GM23338 (cell line): Measurements from ENCODE around the gene PTPRN2. TPM values are rescaled to one million over a fixed set of nuclear protein-coding genes. Genes with fewer than 3 reads are reported as not detected.

Source experiments
- ATAC-seq: fragments of 200-7000 bp; cut with Tn5 transposase; 3 replicates; pipeline ENCODE4 v1.9.1; 2020
- DNase-seq: peaks from one replicate; pipeline ENCODE4 v3.0.0-alpha.2; 2015; ENCODE audit warnings: low spot score
- H2AFZ ChIP-seq: fragments of 200-600 bp; sonication (generic); 2 replicates; pipeline ENCODE4 v1.8.0; 2016; ENCODE audit warnings: antibody characterized with exemption, mild to moderate bottlenecking, moderate library complexity
- H3F3A ChIP-seq: fragments of 200-600 bp; sonication (generic); replicated peaks from 2 replicates; pipeline ENCODE4 v1.8.0; 2017; ENCODE audit warnings: antibody characterized with exemption, mixed run types, low read depth
- H3K27ac ChIP-seq: fragments of 200-600 bp; sonication (generic); 2 replicates; pipeline ENCODE4 v1.6.1; 2016; ENCODE audit warnings: low read depth
- H3K27me3 ChIP-seq: fragments of 200-600 bp; sonication (generic); 2 replicates; pipeline ENCODE4 v1.8.0; 2016; ENCODE audit warnings: mild to moderate bottlenecking, mixed run types, moderate library complexity; ENCODE audit not compliant: insufficient read depth
- H3K36me3 ChIP-seq: fragments of 200-600 bp; sonication (generic); 2 replicates; pipeline ENCODE4 v1.8.0; 2016; ENCODE audit warnings: mild to moderate bottlenecking; ENCODE audit not compliant: insufficient read depth
- H3K4me1 ChIP-seq: fragments of 200-600 bp; sonication (generic); 2 replicates; pipeline ENCODE4 v1.8.0; 2016; ENCODE audit warnings: mild to moderate bottlenecking, moderate library complexity; ENCODE audit not compliant: insufficient read depth
- H3K4me2 ChIP-seq: fragments of 200-600 bp; sonication (generic); 2 replicates; pipeline ENCODE4 v1.7.1; 2017; ENCODE audit warnings: mixed run types
- H3K4me3 ChIP-seq: fragments of 200-600 bp; sonication (generic); 2 replicates; pipeline ENCODE4 v1.6.1; 2016; ENCODE audit warnings: mixed run types
- H3K79me2 ChIP-seq: fragments of 200-600 bp; sonication (generic); replicated peaks from 2 replicates; pipeline ENCODE4 v1.8.0; 2017; ENCODE audit warnings: mild to moderate bottlenecking; ENCODE audit not compliant: insufficient read depth
- H3K9me2 ChIP-seq: fragments of 200-600 bp; sonication (generic); 2 replicates; pipeline ENCODE4 v1.8.0; 2017; ENCODE audit not compliant: insufficient read depth
- H4K20me1 ChIP-seq: fragments of 200-600 bp; sonication (generic); replicated peaks from 2 replicates; pipeline ENCODE4 v1.8.0; 2017; ENCODE audit warnings: mild to moderate bottlenecking; ENCODE audit not compliant: insufficient read depth
- H3K27ac Mint-ChIP-seq: 2 replicates; pipeline ENCODE4 v1.8.0; 2020; ENCODE audit warnings: inconsistent platforms, mild to moderate bottlenecking, moderate library complexity, mixed read lengths
- H3K27me3 Mint-ChIP-seq: 3 replicates; pipeline ENCODE4 v1.8.0; 2022; ENCODE audit warnings: low read depth, mild to moderate bottlenecking, moderate library complexity, mixed read lengths, inconsistent platforms; ENCODE audit not compliant: insufficient read depth, poor library complexity
- H3K36me3 Mint-ChIP-seq: 3 replicates; pipeline ENCODE4 v1.8.0; 2021; ENCODE audit warnings: low read depth, mild to moderate bottlenecking, inconsistent platforms, moderate library complexity, mixed read lengths
- H3K4me1 Mint-ChIP-seq: 3 replicates; pipeline ENCODE4 v1.8.0; 2020; ENCODE audit warnings: mild to moderate bottlenecking, inconsistent platforms, mixed read lengths
- H3K4me3 Mint-ChIP-seq: 3 replicates; pipeline ENCODE4 v1.8.0; 2021; ENCODE audit warnings: moderate library complexity, mild to moderate bottlenecking, inconsistent platforms, mixed read lengths
- H3K9me3 Mint-ChIP-seq: 3 replicates; pipeline ENCODE4 v1.8.0; 2020; ENCODE audit warnings: moderate library complexity, mild to moderate bottlenecking, inconsistent platforms, mixed read lengths
- CREB1 ChIP-seq: fragments of 250-450 bp; sonication (Bioruptor Pico); IDR thresholded peaks from 2 replicates; pipeline ENCODE4 v1.5.0; 2020; ENCODE audit warnings: low read depth, mild to moderate bottlenecking, moderate library complexity
- CTCF ChIP-seq, 2 experiments: fragments of 200-600 bp in 1 of 2; sonication (generic) in 1 of 2; conservative IDR thresholded peaks; 2 replicates each; pipeline versions ENCODE4 v1.5.1 to v1.6.1; 2016 to 2017; ENCODE audit warnings: antibody characterized with exemption in 2 of 2, low read depth in 2 of 2, mild to moderate bottlenecking in 2 of 2, moderate library complexity in 1 of 2
- ETS1 ChIP-seq: IDR thresholded peaks from 2 replicates; pipeline ENCODE4 v1.6.1; 2016; ENCODE audit warnings: antibody characterized with exemption
- EZH2 ChIP-seq: fragments of 200-600 bp; sonication (generic); IDR thresholded peaks from one replicate; pipeline ENCODE4 v1.8.0; 2017; ENCODE audit warnings: antibody characterized with exemption, mild to moderate bottlenecking, low read depth; ENCODE audit not compliant: unreplicated experiment
- EZH2phosphoT487 ChIP-seq: fragments of 200-600 bp; sonication (generic); IDR thresholded peaks from one replicate; pipeline ENCODE4 v1.8.1; 2018; ENCODE audit warnings: antibody characterized with exemption; ENCODE audit not compliant: unreplicated experiment
- JUNB ChIP-seq: IDR thresholded peaks from one replicate; pipeline ENCODE4 v1.6.1; 2016; ENCODE audit warnings: antibody characterized with exemption; ENCODE audit not compliant: unreplicated experiment
- NANOG ChIP-seq: IDR thresholded peaks from 2 replicates; pipeline ENCODE4 v1.6.1; 2016; ENCODE audit warnings: antibody characterized with exemption, borderline replicate concordance
- POLR2AphosphoS5 ChIP-seq: IDR thresholded peaks from 2 replicates; pipeline ENCODE4 v1.6.1; 2016; ENCODE audit warnings: antibody characterized with exemption, low read depth
- REST ChIP-seq: IDR thresholded peaks from one replicate; pipeline ENCODE4 v1.6.1; 2018; ENCODE audit warnings: antibody characterized with exemption; ENCODE audit not compliant: unreplicated experiment
- STAT1 ChIP-seq: IDR thresholded peaks from one replicate; pipeline ENCODE4 v1.6.1; 2016; ENCODE audit warnings: antibody characterized with exemption; ENCODE audit not compliant: unreplicated experiment
- ZNF114 ChIP-seq: fragments of 250-450 bp; sonication (Bioruptor Pico); IDR thresholded peaks from 2 replicates; pipeline ENCODE4 v1.5.0; 2020; ENCODE audit warnings: mild to moderate bottlenecking, moderate library complexity
- ZNF331 ChIP-seq: fragments of 250-450 bp; sonication (Bioruptor Pico); IDR thresholded peaks from 2 replicates; pipeline ENCODE4 v1.5.0; 2020; ENCODE audit warnings: low read depth, mild to moderate bottlenecking, moderate library complexity
- polyA plus RNA-seq: library from polyadenylated mRNA; unstranded; fragments of >200 nt; fragmentation: Nextera tagmentation; extraction: Ambion mirVana; gene quantifications from 2 replicates; pipeline ENCODE4 v1.2.1, GENCODE V29; 2016
- total RNA-seq: library from RNA; depleted of rRNA; stranded (reverse); fragments of >200 nt; shearing (Covaris generic); gene quantifications from 2 replicates; pipeline ENCODE4 v1.2.3, GENCODE V29; 2014

The PTPRN2 gene
- total and polyA plus RNA-seq, 2 experiments from 2014 or later, result 0.87 to 4.0 TPM

GRCh38 chr7:158021836-158022235 is 565.8 kb downstream of the PTPRN2 start:
- no peak for ATAC-seq

GRCh38 chr7:158020706-158021095 is 566.9 kb downstream of the PTPRN2 start:
- Histone ChIP-seq H4K20me1 (no peaks in the 10 kb centered on the region), H3F3A (no peaks in the 10 kb centered on the region), H3K27me3 (no peaks in the 10 kb centered on the region), H3K4me2 (no peak overlapping the region), H3K36me3 (no peaks in the 10 kb centered on the region; the same call in 1 of the 2 replicates), H3K79me2 (no peaks in the 10 kb centered on the region), H3K4me1 (no peaks in the 10 kb centered on the region), H3K27ac (no peak overlapping the region), H3K9me2 (no peaks in the 10 kb centered on the region), H3K4me3 (no peak overlapping the region), H2AFZ (no peak overlapping the region)
- Mint-ChIP-seq H3K9me3 (peaks cover 32% of the 10 kb centered on the region), H3K27ac (no peak overlapping the region), H3K4me3 (no peak overlapping the region), H3K4me1 (no peaks in the 10 kb centered on the region), H3K27me3 (peaks cover 11% of the 10 kb centered on the region), H3K36me3 (peaks cover 46% of the 10 kb centered on the region)
- ATAC-seq, result no peak
- DNase-seq, result no peak
- TF ChIP-seq STAT1, result no peak
- TF ChIP-seq EZH2phosphoT487, result no peak
- TF ChIP-seq ZNF331 (CRISPR knock-in tag), result no peak
- no peak for TF ChIP-seq NANOG
- TF ChIP-seq ZNF114, result no peak
- TF ChIP-seq CTCF (conservative IDR thresholded peaks at IDR 0.05; ENCODE audit: low read depth in 2 of 2), result no peak
- no peak for TF ChIP-seq JUNB
- no peak for TF ChIP-seq POLR2AphosphoS5
- no peak for TF ChIP-seq ETS1
- TF ChIP-seq EZH2, result no peak
- no peak for TF ChIP-seq REST

More at GRCh38 chr7:158021836-158022235, 565.8 kb downstream of the PTPRN2 start:
- no peaks in the 10 kb centered on the region for H4K20me1 ChIP-seq
- TF ChIP-seq ZNF331 (CRISPR knock-in tag) (no peak), ZNF114 (no peak), CTCF (conservative IDR thresholded peaks at IDR 0.05; ENCODE audit: low read depth in 2 of 2) (no peak), CREB1 (CRISPR knock-in tag) (no peak), EZH2phosphoT487 (no peak), NANOG (no peak)
- no peaks in the 10 kb centered on the region for H3F3A ChIP-seq
- H3K36me3 ChIP-seq, result no peaks in the 10 kb centered on the region; the same call in 1 of the 2 replicates
- H2AFZ ChIP-seq, result no peak overlapping the region
- Mint-ChIP-seq H3K27ac (no peak overlapping the region), H3K9me3 (peaks cover 44% of the 10 kb centered on the region), H3K36me3 (peaks cover 51% of the 10 kb centered on the region), H3K27me3 (peaks cover 16% of the 10 kb centered on the region), H3K4me3 (no peak overlapping the region), H3K4me1 (no peaks in the 10 kb centered on the region)
- H3K27me3 ChIP-seq, result no peaks in the 10 kb centered on the region
- no peaks in the 10 kb centered on the region for H3K79me2 ChIP-seq
- no peak overlapping the region for H3K27ac ChIP-seq
- H3K4me1 ChIP-seq, result no peaks in the 10 kb centered on the region
- no peaks in the 10 kb centered on the region for H3K9me2 ChIP-seq
- no peak overlapping the region for H3K4me3 ChIP-seq
- DNase-seq, result no peak
- H3K4me2 ChIP-seq, result no peak overlapping the region
